ENCODE measurements around the gene LRP1B.

LRP1B gene

DNA sequence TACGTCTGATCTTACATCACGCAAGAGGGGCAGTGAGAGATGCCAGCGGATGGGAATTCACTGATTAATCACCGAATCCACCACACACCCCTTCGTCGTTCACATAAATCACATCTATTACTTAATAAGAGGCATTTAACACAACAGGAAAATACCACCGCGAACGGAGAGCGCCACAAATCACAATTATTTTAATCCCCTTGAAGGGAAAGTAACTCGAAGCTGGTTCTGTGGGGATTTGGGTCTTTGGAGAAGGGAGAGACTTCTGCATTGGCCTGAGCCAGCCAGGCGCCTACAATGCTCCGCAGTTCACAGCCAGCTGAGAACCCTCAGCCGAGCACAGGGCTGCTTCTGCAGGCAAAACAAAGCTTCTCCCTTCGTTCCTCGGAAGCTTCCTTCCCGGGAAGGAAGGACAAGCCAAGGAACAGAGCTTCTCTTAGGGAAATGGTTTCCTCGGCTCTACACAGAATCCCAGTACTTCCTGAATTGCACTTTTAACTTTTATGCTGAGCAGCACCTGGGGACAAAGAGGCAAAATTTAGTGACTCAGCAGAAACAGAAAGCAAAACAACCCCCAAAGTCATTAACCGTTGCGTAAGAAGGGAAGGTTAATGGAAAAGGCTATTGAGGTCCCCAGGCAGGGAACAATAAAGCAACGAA, at the start of gene LRP1B:
Gene LRP1B, minus strand, starts transcription at position 7 of the 660 bp plus-strand sequence. CDS start 287 bp downstream, outside the sequence.
- no peak for DNase-seq (ENCODE audit: low read depth)

DNA sequence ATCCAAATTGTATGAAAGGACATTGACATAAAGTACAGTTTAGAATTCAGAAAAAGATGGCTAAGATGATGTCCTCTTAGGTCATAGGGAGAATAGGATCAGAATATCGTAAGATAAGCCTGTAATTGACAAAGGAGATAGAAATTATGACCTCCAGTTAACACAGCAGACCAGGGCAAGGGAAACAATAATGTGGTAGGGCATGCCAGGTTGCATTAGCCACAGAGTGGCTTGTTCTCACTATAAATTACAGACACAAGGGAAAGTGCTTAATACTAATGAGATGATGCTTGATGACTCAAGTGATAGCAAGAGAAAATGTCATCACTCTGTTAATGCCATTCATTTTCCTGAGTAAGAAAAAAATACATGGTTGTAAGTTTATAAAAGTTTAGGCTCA, 48.9 kb upstream of the LRP1B start:
- DNase-seq (ENCODE audit: low read depth): no peak

- no peak for DNase-seq (ENCODE audit: low read depth)
Observed at GRCh38 chr2:142178604-142179003, 47.8 kb upstream of the LRP1B start.

- DNase-seq (ENCODE audit: low read depth): no peak
Observed at GRCh38 chr2:142176941-142177340, 46.1 kb upstream of the LRP1B start.

DNA sequence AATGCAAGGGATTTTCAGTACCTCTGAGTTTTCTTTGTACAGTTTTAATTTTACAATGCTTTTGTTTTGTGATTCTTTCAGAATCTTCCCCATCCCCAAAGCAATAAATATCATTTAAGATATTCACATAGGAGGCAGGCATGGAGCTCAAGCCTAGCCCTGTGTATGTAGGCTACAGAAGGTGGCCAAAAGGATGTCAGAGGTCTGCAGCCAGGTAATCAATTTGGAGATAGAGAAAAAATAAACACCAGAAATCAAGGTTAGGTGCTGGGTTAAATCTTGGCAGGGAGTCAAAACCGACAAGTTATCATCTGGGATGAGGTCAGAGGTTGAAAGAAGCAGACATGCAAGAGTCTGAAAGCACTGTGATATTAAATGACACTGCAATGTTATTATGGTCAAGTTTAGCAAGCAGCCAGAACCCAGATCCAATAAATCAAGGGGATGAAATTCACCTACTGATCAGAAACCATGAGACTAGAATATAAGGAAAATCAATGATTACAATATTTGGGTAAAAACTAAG, 45.1 kb upstream of the LRP1B start:
- no peak for DNase-seq (ENCODE audit: low read depth)

DNA sequence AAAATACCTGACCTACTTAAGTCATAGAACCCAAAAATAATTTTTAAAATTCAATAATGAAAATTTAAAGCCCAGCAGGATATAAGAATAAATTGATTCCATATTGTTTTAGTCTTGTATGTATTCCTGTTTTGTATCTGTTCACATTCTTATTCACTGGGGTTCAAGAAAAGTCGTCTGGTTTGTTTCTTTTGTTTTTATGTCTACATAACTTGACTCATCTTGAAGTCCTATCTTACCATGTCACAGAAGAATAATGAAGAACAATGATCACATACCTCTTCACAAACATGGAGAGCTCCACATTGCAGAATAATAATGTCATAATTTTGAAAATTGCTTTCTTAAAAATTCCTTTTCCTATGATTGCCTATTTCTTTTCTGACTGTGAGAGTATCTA, 43.4 kb upstream of the LRP1B start:
- no peak for DNase-seq (ENCODE audit: low read depth)

DNA sequence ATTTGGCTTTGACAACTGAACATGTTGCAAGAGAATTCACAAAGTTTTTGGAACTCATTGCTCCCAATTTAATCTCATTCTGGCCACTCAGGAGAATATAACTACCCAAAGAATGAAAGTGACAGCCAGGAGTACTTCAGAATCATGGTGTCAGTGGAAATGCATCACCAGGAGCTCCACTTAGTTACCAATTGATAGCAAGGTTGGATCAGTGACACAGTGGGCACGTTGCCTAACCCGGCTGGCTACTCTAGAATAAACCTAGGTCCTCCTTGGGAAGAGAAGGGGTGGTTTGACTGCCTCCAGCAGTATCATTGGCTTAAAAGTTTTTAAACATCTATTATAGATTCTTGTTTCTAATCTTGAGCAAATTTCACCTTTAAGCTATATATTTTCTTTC, 40.0 kb upstream of the LRP1B start:
- no peak for DNase-seq (ENCODE audit: low read depth)

DNA sequence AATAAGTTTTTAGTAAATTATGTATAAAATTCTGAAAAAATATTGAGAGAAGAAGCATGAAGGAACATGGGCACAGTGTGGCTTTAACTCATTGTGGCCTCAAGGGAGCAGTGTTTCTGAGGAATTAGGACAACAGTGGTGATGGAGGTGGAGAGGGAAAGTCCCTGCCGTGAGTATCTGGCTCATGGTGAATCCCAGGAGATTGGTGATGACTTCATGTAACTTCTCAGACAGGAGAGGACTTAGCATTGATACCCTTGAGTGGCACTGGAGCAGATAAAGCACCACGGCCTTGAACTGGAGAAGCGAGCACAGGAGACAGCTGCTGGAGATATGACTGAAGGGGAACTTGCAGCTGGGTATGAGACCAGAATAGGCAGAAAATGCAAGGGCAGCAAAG, 35.0 kb upstream of the LRP1B start:
- no peak for DNase-seq (ENCODE audit: low read depth)

DNA sequence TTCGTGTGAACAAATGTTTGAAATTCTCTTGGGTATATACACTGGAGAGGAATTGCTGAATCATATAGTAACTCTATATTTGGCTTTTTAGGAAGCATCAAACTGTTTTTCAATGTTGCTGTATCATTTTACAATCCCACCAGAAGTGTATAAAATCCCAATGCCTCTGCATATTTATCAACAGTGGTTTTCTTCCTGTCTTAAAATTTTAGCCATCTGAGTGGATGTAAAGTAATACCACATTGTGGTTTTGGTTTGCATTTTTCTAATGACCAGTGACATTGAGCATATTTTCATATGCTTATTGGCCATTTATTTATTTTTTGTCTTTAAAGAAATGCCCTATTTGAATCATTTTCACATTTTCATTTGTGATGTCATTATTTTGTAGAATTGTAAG, 22.8 kb upstream of the LRP1B start:
- no peak for DNase-seq (ENCODE audit: low read depth)

DNA sequence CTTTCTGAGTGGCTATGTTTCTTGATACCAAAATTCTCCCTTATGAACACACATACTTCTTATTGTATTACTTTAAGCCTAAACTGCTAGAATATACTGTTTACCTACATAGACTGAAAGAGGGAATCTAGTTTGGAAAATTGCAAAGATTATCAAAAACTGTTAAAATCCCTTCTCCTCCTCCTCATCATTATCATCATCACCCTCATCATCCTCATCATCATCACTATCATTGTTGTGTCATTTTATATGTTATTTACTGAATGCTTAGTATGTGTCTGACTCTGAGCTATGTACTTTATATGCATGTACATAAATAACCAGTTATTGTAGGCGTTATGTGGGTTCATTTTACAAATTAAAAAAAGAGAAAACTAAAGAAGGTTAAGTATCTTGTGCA, 19.6 kb upstream of the LRP1B start:
- DNase-seq (ENCODE audit: low read depth): no peak

GRCh38 chr2:142144547-142144946, 13.7 kb upstream of the LRP1B start:
- no peak for DNase-seq (ENCODE audit: low read depth)

DNA sequence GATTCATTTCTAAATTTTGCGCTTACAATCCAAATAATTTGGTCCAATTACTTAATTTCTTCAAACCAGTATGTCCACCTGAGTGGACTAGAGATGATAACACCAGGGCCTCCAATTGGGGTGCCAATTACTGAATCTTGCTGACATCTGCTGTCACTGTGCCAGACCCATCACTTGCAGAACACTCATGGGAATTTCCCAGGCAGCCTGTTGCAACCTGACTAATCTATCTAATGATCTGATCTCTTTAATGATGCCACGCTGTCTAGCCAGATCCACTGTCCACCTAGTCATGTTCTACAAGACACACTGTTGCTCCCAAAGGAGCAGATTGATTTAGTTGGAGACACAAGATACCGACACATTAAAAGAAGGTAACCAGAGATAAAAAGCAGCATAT, 11.8 kb upstream of the LRP1B start:
- DNase-seq (ENCODE audit: low read depth): no peak

DNA sequence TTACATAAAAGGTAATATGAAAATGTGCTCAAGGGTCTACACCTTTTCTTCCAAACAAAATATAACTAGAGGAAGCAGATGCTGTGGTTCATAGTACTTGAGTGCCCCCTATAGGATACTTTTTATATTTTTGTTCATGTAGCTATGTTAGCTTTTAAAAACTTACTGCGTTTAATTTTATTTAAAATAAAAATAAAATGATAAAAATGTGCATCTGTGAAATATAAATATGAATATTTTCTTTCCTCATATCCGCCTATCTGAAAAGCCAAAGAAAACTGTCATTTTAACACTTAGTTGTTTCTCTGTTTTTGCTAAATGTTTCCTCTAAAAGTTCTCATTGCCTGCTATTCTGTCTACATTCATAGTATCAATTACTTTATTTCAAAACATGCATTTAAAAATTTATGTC, 9.6 kb upstream of the LRP1B start:
- no peak for DNase-seq (ENCODE audit: low read depth)

- no peak for DNase-seq (ENCODE audit: low read depth)
Observed at GRCh38 chr2:142139384-142139783, 8.6 kb upstream of the LRP1B start.

GRCh38 chr2:142136571-142136970, 5.8 kb upstream of the LRP1B start:
- DNase-seq (ENCODE audit: low read depth): no peak

DNA sequence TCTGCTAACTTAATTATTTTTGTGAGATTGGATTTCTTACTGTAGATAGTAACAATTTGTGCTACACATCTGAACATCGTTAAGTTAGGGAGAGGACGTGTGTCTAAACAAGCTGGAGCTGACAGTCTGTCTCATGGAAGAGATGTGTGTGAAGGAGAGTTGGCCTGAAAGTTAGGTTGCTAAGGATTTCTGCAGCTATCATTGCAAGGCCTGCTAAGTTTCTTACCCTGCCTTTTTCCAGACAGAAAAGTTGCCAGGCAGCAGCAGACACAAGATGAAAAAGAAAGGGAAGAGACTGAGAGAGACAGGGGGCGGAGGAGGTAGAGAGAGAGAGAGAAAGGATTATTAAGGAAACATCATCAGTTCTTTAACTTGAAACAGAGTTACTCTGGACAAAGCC, 4.1 kb upstream of the LRP1B start:
- no peak for DNase-seq (ENCODE audit: low read depth)

GRCh38 chr2:142130111-142131009, 456 bp downstream of the LRP1B start:
- DNase-seq (ENCODE audit: low read depth): no peak

GRCh38 chr2:142128105-142128504, 2.7 kb downstream of the LRP1B start:
- DNase-seq (ENCODE audit: low read depth): no peak

DNA sequence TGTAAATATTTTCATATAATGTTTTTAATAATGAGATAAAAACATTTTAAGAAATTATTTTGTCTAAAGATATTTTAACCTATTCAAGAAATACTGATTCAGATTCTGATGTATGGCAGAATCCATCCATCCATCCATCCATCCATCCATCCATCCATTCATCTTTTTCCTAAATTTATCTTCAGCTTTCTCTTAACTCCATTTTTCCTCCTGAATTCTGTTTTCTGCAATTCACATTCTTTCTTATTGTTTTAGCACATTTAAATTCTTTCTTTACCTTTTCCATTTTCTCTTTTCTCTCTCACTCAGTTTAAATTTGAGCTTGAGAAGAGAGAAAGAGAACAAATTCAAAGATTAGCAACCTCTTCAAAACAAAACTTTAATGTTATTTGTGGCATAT, 3.6 kb downstream of the LRP1B start:
- no peak for DNase-seq (ENCODE audit: low read depth)

GRCh38 chr2:142124706-142125105, 6.1 kb downstream of the LRP1B start:
- DNase-seq (ENCODE audit: low read depth): no peak

GRCh38 chr2:142119347-142119746, 11.5 kb downstream of the LRP1B start:
- no peak for DNase-seq (ENCODE audit: low read depth)

DNA sequence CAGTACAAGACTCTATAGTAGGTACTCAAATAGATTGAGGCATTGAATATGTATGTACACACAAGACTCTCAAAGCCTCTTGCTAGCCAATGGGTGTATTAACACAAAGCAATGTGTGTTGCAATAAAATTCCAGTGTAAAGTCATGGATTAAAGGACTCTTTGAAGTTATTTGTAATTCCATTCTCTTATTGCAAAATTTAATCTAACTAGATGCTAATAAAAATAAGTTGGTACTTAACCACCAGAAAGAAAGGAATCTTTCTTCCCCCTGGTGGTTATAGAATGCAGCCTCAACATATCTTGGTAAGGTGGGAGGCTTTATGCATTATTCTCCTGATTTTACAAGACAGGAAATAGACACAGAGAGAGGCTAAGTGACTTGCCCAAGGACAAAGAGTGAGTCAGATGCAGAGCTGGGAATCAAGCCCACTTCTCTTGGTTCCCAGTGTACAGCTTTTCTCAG, 18.0 kb downstream of the LRP1B start:
- DNase-seq (ENCODE audit: low read depth): peak; percentile 59

GRCh38 chr2:142104134-142104758, 26.6 kb downstream of the LRP1B start:
- no peak for DNase-seq (ENCODE audit: low read depth)

All from fibroblast of the conjunctiva (primary cell).